Tibial artery (tissue), 4 donors: ENCODE results near the gene GIT1.

Experiments used
- DNase-seq, 2 donors: peaks; one replicate each; pipeline ENCODE4 v3.0.0-alpha.2; 2019
- H3K27ac ChIP-seq, 2 donors: fragments of 200-600 bp; sonication (generic) in 1 of 2; 1 replicate in 1 of 2; 2 replicates in 1 of 2; pipeline ENCODE4 v1.5.1; 2018 to 2019; ENCODE audit warnings: mild to moderate bottlenecking in 1 of 2
- H3K27me3 ChIP-seq, 2 donors: fragments of 200-600 bp; sonication (generic) in 1 of 2; one replicate each; pipeline versions ENCODE4 v1.5.1 to v1.6.0; 2016 to 2019
- H3K36me3 ChIP-seq, 3 donors: fragments of 200-600 bp; sonication (generic) in 2 of 3; one replicate each; pipeline ENCODE4 v1.5.1; 2016 to 2019; ENCODE audit warnings: mild to moderate bottlenecking in 2 of 3
- H3K4me1 ChIP-seq, 4 donors: fragments of 200-600 bp; sonication (generic) in 2 of 4; 1 replicate in 3 of 4; 2 replicates in 1 of 4; pipeline ENCODE4 v1.5.1; 2016 to 2019
- H3K4me3 ChIP-seq, 2 donors: fragments of 200-600 bp; sonication (generic) in 1 of 2; 1 replicate in 1 of 2; 2 replicates in 1 of 2; pipeline ENCODE4 v1.5.1; 2018 to 2019; ENCODE audit warnings: mild to moderate bottlenecking in 2 of 2
- H3K9me3 ChIP-seq, 3 donors: fragments of 200-600 bp; sonication (generic) in 1 of 3; one replicate each; pipeline ENCODE4 v1.5.1; 2016 to 2019
- intact Hi-C: fragments of 100-400 bp; cut with DNase I; formaldehyde crosslinking; loops from one replicate; pipeline ENCODE4 v1.15.0; 2023; ENCODE audit warnings: low total_unique reads
- TF ChIP-seq, protein P1 (sequence below), 2 experiments: fragments of 200-600 bp in 1 of 2; fragments of 450-650 bp in 1 of 2; IDR thresholded peaks; one replicate each; pipeline ENCODE4 v1.5.1; 2017 to 2019; ENCODE audit warnings: antibody characterized with exemption in 2 of 2, mild to moderate bottlenecking in 1 of 2, moderate library complexity in 1 of 2

GIT1 gene

DNA sequence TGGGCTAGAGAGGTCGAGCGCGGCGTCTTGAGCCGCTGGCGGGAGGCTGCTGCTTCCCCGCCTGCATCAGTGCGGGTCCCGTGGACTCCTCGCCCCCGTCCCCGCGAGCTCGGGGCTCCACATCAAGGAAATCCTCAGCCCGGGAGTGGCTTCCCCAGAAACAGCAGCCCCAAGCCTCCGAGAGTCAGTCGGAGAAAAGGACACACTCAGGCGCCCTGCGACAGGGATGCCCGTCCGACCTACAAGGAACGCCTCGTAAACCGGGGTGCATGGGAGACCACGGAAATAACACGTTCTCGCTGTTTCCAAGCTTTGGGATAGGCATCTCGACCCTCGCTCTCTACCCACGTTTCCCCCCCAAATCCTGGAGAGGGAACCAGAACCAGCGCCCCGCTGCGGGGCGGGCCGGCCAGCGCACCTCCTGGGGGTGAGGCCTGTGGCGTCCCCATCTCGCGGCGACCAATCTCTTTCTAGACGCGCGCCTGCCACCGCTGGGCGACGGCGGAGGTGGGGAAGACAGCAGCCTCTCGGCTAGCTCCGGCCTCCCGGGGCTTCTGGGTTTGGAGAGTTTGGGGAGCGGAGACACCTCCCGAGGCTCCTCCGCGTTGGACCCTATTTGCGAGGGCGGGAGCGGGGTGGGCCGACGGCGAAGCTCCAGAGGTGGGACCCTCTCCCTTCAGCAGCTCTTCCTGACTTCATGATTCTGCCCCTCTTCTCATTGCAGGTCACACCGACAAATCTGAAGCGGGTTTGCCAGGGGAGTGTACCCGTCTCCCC is 21.7 kb downstream of the GIT1 start:
- peak overlapping the region; percentile 87 to 89 for H3K27ac ChIP-seq
- peak; percentile 62 to 86 for DNase-seq
- peak overlapping the region; percentile 72 to 90 for H3K4me3 ChIP-seq
- H3K36me3 ChIP-seq = peaks cover 0 to 8% (median 0%) of the 10 kb centered on the region in 3 donors
- peaks cover 0 to 56% (median 31%) of the 10 kb centered on the region in 4 donors for H3K4me1 ChIP-seq
- H3K27me3 ChIP-seq = no peaks in the 10 kb centered on the region
- intact Hi-C loops = loop anchor here (10.0 kb wide), 1 partner anchor 193 kb away; no protein-coding TSS in a partner anchor
- H3K9me3 ChIP-seq = no peaks in the 10 kb centered on the region
- TF ChIP-seq, protein P1, sequence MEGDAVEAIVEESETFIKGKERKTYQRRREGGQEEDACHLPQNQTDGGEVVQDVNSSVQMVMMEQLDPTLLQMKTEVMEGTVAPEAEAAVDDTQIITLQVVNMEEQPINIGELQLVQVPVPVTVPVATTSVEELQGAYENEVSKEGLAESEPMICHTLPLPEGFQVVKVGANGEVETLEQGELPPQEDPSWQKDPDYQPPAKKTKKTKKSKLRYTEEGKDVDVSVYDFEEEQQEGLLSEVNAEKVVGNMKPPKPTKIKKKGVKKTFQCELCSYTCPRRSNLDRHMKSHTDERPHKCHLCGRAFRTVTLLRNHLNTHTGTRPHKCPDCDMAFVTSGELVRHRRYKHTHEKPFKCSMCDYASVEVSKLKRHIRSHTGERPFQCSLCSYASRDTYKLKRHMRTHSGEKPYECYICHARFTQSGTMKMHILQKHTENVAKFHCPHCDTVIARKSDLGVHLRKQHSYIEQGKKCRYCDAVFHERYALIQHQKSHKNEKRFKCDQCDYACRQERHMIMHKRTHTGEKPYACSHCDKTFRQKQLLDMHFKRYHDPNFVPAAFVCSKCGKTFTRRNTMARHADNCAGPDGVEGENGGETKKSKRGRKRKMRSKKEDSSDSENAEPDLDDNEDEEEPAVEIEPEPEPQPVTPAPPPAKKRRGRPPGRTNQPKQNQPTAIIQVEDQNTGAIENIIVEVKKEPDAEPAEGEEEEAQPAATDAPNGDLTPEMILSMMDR (IDR thresholded peaks at IDR 0.05) = peak; percentile 35 to 41

DNA sequence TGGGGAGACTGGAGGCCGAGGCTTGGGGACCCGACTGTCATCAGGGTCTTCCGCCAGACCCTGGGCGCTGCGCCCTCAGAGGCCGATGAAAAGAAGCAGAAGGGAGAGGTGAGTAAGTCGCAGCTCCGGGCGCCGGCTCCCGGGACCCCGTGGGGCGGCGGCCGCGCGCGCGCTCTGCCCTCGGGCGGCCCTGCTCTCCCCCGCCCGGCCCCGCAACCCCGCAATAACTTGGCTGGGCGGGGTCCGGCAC is 22.2 kb downstream of the GIT1 start:
- DNase-seq = no peak
- intact Hi-C loops = loop anchor here (10.0 kb wide), 1 partner anchor 192 kb away; no protein-coding TSS in a partner anchor
- peak overlapping the region; percentile 72 to 90 for H3K4me3 ChIP-seq
- H3K27ac ChIP-seq = peak overlapping the region; percentile 87 to 89
- no peaks in the 10 kb centered on the region for H3K9me3 ChIP-seq
- H3K36me3 ChIP-seq = peaks cover 0 to 13% (median 0%) of the 10 kb centered on the region in 3 donors
- TF ChIP-seq, protein P1 (IDR thresholded peaks at IDR 0.05) = no peak
- no peaks in the 10 kb centered on the region for H3K27me3 ChIP-seq
- H3K4me1 ChIP-seq = peaks cover 0 to 51% (median 27%) of the 10 kb centered on the region in 4 donors

DNA sequence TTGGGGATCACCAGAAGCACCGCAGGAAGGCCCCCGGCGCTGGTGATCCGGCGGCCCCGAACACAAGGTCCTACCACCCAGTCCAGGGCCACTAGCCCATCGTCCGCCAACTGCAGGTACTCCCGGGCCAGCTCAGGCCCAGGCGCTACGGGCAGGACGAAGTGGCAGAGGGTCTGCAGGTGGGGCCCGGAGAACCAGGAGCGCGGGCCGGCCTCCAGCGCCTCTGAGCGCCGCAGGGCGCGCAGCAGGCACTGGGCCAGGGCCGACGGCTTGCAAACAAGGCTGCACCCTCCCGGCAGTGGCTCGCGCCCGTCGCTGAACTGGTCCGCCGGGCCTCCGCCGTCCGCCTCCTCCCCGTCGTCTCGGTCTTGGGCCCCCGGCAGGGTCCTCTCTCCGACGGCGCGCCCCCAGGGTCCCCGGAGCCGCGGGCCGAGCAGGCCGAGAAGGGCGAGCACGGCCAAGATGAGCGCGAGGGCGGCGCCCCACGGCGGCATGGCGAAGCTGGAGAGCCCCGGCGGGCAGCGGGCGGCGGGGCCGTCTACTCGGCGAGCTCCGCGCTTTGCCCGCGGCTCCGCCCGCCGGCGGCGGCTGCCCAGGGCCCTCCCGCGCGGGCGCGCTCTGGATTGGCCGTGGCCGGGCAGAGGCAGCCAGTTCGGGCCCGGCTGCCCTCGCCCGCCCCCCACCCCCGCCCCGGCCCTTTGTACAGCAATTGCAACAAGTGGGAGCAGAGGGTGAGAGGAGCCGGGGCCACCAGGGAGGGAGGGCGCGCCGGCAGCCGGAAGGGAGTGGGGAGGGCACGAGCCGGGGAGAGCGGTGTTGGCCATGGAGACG is 22.8 kb downstream of the GIT1 start, which contains the start of gene ABHD15:
ABHD15 (minus strand) TSS at position 565 of the 831 bp plus-strand sequence; CDS start at position 494, 71 bp downstream.
- Histone ChIP-seq H3K4me3 (peak within 1 kb of the TSS; percentile 72 to 90), H3K9me3 (no peaks in the 10 kb centered on the region), H3K27me3 (no peaks in the 10 kb centered on the region), H3K27ac (peak within 1 kb of the TSS; percentile 87 to 89), H3K4me1 (peaks cover 0 to 46% (median 22%) of the 10 kb centered on the region in 4 donors), H3K36me3 (peaks cover 0 to 14% (median 0%) of the 10 kb centered on the region in 3 donors)
- TF ChIP-seq, protein P1 (IDR thresholded peaks at IDR 0.05) = no peak
- DNase-seq = peak; percentile 66 to 90
- intact Hi-C loops = loop anchor here (10.0 kb wide), 1 partner anchor 192 kb away; no protein-coding TSS in a partner anchor

DNA sequence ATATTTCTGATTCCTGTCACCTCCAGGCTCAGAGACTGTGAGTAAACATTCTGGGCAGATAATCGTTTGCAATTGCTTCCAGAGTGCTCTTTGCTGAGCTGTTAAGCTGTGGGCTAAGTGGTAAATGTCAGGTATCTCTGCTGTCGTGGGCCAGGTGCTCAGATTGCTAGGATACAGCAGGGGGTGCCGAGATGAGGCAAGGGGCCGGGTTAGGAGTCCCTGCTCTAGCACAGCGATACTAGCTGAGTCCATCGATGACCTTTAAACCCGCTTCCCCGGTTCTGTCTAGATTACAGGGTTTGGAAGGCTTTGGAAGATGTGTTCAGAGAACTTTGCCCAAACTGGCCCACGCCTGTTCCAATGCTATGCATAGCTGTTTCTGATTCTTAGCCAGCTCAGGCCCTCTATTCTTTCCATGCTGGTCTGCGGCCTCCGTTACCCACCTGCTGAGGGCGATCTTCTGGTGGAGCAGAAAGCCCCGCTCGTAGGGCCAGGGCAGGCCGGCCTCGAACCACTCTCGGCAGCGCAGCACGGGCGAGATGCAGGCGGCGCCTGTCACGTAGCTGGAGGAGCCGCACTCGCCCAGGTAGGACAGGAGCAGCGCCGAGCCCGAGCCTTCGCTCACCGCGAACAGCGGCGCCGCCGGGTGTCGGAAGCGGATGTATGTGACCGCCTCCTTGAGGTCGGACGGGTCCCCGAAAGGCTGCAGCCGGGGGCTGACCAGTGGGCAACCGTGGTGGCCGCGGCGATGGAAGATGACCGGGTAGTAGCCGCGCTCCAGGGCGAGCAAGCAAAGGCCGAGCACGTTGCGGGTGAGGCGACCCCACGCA is 23.6 kb downstream of the GIT1 start:
- H3K4me3 ChIP-seq = peak overlapping the region; percentile 72 to 90
- no peaks in the 10 kb centered on the region for H3K27me3 ChIP-seq
- peaks cover 0 to 37% (median 21%) of the 10 kb centered on the region in 4 donors for H3K4me1 ChIP-seq
- intact Hi-C loops = loop anchor here (10.0 kb wide), 1 partner anchor 191 kb away; no protein-coding TSS in a partner anchor
- TF ChIP-seq, protein P1 (IDR thresholded peaks at IDR 0.05) = no peak
- no peak for DNase-seq
- no peaks in the 10 kb centered on the region for H3K9me3 ChIP-seq
- peaks cover 0 to 19% (median 0%) of the 10 kb centered on the region in 3 donors for H3K36me3 ChIP-seq
- H3K27ac ChIP-seq = peak overlapping the region; percentile 77 to 87

DNA sequence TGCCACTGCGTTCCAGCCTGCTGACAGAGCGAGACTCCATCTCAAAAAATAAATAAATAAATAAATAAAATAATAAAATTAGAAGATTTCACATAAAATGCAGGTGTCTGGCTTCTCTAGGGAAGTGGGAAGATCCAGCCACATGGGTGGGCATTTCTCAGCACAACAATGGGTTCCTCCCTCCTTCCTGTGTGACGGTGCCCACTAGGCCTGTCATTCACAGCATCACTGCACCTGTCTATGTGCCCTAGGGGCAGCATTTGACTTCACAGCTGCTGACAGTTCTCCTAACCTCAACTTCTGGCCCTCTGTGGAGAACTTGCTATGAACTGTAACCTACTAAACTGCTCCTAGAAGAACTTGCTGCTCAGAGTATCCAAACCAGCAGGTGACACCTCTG is 25.6 kb downstream of the GIT1 start:
- H3K9me3 ChIP-seq = no peaks in the 10 kb centered on the region
- no peak for DNase-seq
- intact Hi-C loops = loop anchor here (10.0 kb wide), 1 partner anchor 189 kb away; no protein-coding TSS in a partner anchor
- H3K4me1 ChIP-seq = peaks cover 0 to 20% (median 13%) of the 10 kb centered on the region in 4 donors
- TF ChIP-seq, protein P1 (IDR thresholded peaks at IDR 0.05) = no peak
- H3K4me3 ChIP-seq = no peak overlapping the region
- H3K27me3 ChIP-seq = no peaks in the 10 kb centered on the region
- peaks cover 0 to 19% (median 0%) of the 10 kb centered on the region in 3 donors for H3K36me3 ChIP-seq
- no peak overlapping the region for H3K27ac ChIP-seq
